Stimulated activated CD4-positive, alpha-beta T cell treated with anti-CD3 and anti-CD28 coated beads, Interleukin-15, amount 100 ng/mL, for 1 hour (primary cell): ENCODE results near the gene TMPRSS2.
"Not testable (repeated sequence)": the region's sequence is repeated elsewhere in the genome, so short reads cannot be mapped to it uniquely, and the experiment has no call there.

Experiments
- DNase-seq, 2 donors: peaks; one replicate each; pipeline ENCODE4 v3.0.0-alpha.2; 2020; ENCODE audit warnings: low read depth in 1 of 2, low spot score in 1 of 2

The TMPRSS2 gene

DNA sequence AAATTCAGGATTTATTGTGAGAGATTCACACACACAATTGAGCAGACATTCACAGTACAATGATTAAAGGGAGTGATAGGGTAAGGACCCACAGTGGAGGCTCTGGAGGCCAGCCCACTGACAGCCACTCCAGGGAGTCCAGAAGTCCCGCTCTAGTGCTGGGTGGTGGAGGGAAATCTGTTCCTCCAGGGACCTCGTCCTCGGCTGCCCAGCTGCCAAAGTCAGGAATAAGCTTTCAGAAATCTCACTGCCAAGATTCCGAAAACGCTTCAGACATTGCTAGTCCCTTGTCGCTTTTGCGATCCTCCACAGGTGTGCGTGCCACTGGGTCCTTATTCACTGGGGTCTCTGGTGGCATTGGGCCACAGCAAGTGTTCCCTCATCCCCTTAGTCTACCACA, 79.6 kb downstream of the TMPRSS2 start:
- DNase-seq, result no peak

DNA sequence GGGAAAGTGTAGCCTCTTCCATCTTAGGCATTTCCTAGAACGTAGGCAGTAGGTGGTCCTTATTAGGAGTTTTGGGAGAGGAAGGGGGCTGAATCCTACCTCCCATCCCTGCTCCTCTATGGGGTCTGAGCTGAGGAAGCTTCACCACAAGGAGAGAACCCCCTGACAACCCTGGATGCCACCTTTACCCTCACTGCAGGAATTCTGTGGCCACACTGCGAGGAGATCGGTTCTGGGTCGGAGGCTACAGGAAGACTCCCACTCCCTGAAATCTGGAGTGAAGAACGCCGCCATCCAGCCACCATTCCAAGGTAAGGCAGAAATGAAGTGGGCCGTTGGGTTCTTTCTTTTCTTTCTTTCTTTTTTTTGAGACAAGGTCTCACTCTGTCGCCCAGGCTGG, 80.4 kb downstream of the TMPRSS2 start:
- DNase-seq, result no peak

DNA sequence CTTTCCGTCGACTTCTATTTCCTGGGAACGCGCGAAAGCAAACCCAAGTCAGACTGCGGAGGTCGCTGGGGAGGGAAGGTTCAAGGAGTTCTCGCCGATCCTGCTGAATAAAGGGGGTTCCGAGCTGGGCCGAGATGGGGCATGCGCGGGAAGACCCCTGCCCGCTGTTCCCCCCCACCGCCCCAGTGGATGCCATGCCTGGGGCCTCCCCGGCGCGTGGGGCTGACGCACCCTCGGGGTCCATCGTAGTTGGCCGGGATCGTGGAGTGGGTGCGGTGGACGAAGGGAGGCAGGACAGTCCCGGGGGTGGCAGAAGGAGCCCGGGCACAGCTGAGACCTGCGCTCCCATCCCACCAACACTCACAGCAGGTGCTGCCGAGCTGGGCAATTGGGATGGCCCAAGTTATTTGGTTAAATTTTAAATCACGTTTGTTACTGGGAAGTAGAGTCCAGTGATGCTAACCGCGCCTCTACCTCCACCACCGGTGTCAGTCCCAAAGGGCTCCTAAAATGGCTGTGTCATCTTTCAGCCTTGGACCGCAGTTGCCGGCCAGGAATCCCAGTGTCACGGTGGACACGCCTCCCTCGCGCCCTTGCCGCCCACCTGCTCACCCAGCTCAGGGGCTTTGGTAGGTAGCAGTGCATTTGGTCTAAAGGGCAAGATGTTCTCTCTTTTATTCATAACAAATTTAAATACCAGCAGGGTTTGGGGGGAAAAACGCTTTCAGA, 81.1 kb downstream of the TMPRSS2 start:
- no peak for DNase-seq

DNA sequence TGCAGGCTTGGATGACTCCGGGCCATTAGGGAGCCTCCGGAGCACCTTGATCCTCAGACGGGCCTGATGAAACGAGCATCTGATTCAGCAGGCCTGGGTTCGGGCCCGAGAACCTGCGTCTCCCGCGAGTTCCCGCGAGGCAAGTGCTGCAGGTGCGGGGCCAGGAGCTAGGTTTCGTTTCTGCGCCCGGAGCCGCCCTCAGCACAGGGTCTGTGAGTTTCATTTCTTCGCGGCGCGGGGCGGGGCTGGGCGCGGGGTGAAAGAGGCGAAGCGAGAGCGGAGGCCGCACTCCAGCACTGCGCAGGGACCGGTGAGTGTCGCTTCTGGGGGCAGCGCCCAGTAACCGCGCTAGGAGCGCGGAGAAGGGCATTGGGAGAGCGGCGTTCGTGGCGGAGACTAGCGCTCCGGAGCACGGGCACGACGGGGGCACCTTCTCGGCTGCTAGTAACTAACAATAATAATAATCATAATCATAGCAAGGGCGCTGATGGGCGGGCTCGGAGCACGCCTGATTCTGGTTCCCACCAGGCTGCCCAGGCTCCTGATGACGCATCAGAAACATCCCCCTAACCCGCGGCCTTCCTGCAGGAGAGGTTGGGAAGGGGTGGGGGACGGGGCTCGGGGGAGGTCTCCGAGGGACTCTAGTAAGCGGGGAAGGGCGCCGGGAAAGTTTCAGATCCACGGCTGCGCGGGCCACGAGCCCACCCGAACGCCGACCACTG, 81.8 kb downstream of the TMPRSS2 start, which contains the start of gene MX1:
Gene MX1 (plus strand): TSS at position 286 of the 722 bp plus-strand sequence. CDS start 5,832 bp downstream, outside the sequence.
- peak; percentile 76 to 78 for DNase-seq

DNA sequence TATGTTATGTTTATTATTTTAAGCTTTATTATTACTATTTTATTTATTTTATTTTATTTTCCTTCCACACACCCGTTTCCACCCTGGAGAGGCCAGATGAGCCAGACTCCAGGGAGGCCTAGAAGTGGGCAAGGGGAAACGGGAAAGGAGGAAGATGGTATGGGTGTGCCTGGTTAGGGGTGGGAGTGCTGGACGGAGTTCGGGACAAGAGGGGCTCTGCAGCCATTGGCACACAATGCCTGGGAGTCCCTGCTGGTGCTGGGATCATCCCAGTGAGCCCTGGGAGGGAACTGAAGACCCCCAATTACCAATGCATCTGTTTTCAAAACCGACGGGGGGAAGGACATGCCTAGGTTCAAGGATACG, 82.4 kb downstream of the TMPRSS2 start:
- DNase-seq, result no peak

DNA sequence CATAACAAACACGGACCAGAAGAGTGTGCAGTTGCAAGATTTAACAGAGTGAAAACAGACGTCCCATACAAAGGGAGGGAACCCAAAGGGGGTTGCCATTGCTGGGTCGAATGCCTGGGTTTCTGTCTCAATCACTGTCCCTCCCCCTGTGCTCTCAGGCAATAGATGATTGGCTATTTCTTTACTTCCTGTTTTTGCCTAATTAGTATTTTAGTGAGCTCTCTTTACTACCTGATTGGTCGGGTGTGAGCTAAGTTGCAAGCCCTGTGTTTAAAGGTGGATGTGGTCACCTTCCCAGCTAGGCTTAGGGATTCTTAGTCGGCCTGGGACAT, 84.7 kb downstream of the TMPRSS2 start:
- DNase-seq, result not testable (repeated sequence)

DNA sequence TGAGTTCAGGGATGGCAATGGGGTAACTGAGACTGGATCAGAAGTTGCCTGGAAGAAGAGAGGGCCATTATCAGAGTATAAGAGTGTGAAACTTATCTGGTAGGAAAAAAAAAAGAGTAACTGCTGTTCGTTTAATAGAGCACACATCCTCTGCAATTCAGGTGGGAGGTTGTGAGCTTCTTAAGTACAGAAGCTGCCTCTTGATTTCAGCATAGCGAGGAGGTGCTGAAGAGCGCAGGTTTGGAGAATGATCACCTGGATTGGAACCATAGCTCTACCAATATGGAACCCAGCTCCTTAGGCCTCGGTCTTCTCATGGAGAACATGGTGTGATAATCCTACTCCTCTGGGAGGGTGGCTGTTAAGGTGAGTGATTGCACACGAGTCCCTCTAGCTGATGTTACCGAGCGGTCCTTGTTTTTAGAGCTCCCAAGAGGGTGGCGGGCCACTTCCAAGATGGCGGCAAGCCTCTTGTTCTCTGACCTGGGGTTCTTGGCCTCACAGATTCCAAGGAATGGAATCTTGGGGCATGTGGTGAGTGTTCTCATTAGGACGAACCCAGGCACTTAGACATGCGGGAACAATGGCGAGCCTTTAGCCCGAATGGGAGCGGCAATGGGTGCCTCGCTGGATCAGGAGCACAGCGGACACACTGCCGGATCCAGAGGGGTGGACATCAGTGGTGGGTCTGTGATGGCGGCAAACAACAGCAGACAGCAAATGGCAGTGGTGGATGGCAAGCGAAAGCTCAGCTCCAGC, 85.2 kb downstream of the TMPRSS2 start:
- no peak for DNase-seq

DNA sequence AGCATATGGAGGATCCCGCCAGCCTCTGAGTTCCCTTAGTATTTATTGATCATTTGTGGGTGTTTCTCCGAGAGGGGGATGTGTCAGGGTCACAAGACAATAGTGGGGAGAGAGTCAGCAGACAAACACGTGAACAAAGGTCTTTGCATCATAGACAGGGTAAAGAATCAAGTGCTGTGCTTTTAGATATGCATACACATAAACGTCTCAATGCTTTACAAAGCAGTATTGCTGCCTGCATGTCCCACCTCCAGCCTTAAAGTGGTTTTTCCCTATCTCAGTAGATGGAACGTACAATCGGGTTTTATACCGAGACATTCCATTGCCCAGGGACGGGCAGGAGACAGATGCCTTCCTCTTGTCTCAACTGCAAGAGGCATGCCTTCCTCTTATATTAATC, 87.0 kb downstream of the TMPRSS2 start:
- not testable (repeated sequence) for DNase-seq

DNA sequence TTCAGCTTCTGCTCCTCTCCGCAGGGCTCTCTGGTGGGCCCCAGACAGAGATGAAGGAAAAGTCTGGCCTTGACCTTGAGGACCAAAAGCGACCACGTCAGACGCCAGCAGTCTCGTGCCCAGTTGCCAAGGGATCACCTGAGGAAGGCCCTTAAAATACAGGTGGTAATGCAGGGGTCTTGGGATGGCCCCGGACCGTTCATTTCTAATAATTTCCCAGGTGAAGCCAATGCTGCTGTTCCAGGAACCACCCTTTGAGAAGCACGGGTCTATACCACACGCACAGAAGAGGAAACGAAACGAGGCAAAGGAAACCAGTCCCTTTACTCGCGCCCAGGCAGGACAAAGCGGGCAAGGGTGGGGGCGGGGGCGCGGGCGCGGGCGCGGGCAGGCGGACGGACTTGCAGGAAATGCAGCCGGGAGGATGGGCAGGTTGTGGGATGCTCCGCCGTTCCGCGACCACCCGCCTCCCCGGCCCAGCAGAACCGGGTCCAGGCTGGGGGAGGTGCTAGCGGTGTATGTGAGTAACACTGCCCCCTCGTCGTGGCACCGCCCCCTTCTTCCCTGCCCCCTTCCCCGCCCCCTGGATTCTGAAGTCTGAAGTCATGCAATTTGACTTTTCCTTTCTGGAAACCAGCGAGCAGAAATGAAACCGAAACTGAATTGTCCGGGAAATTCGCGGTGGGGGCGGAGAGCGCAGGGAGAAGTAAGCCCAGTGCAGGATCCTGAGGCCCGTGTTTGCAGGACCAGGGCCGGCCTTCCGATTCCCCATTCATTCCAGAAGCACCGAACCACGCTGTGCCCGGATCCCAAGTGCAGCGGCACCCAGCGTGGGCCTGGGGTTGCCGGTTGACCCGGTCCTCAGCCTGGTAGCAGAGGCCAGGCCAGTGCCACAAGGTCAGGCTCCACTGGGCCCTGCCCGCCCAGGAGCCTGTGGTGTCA, 87.8 kb downstream of the TMPRSS2 start:
- DNase-seq, result peak; percentile 20 to 33

DNA sequence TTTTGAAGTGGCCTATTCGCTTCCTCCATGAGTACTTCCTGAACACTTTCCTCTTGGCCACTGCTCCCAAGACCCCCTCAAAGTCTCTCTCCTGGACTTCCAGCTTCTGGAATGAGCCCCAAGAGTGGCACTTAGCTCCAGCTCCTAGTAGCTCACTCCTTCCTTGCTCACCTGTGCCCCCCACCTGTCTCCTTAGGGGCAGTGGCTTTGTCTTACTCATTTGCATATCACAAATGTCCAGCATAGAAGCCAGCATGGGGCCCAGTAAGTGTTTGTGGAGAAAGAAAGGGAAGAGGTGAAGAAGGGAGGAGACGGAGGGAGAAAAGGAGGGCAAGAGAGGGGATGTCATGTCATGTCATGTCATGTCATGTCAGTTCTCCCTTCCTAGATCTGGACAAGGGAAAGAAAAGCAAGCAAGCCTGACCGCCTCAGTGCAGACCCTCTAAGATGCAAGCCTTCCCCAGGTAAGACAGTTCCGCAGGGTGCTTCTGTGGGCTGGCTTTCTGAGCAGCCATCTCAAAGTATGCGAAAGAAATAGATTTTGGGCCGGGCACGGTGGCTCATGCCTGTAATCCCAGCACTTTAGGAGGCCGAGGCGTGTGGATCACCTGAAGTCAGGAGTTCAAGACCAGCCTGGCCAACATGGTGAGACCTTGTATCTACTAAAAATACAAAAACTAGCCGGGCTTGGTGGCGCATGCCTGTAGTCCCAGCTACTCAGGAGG, 88.8 kb downstream of the TMPRSS2 start:
- no peak for DNase-seq

DNA sequence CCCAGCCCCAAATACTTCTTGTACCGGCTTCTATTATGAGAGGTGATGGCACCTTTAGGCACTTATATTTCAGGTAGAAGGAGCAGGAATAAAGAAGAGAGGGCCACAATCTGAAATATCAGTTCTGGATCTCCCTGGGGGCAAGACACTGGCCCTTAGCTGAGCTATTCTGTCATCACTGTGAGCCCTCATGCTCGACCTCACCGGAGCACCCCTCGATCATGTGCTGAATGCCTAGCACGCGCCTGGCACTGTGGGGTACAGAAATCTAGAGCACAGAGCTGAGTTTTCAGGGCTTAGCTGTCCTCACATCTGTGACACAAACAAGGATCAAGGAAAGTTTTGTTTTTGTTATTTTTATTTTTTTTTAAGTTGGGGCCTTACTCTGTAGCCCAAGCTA, 89.6 kb downstream of the TMPRSS2 start:
- DNase-seq, result no peak

DNA sequence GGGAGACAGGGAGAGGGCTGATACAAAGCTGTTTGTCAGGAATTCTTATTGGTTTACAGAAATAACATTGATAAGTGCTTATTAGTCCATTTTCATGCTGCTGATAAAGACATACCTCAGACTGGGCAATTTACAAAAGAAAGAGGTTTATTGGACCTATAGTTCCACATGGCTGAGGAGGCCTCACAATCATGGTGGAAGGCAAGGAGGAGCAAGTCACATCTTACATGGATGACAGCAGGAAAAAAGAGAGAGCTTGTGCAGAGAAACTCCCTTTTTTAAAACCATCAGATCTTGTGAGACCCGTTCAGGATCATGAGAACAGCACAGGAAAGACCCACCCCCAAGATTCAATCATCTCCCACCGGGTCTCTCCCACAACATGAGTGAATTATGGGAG, 90.5 kb downstream of the TMPRSS2 start:
- DNase-seq, result not testable (repeated sequence)
